Measurements from ENCODE around the gene KCNH1.

KCNH1 gene

GRCh38 chr1:210794445-210794844 lies 339.5 kb downstream of the KCNH1 start:
- DNase-seq = no peak

DNA sequence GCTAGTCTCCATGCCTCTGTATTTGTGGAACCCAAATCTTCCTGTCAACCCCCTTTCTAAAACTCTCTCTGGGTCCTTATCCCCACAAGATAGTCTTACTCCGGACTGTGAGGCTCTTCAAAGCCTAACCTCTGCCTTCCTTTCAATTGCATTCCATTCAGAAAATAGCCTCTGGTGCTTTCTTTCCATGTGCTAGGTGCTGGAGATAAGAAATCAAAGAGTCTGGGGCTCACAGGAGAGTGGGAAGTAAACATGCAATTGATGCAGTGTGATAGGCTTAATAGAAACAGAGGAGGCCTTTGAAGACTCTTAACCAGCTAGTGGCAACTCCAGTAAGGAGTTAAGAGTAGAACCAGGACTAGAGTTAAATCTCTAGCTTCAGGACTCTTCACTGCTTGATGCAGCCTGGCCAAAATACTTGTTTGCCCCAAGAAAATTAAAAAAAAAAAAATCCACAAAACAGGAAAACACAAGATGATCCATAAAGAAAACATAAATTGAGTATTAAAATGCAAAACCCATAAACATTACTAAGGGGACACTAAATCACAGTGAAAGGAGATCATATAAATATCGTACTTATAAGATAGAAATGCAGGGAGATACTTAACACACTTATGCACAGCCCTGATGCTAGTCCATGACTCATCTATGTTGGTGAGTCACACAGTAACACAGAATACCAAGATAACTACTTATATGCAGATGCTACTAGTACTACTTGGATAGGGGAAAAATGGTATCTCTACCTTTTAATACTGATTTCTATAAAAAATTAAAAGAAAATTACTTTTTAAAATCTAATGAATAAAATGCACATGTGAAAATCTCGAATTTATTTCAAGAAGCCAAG lies 341.5 kb downstream of the KCNH1 start:
- no peak for DNase-seq

GRCh38 chr1:210790196-210790595 lies 343.8 kb downstream of the KCNH1 start:
- DNase-seq = no peak

GRCh38 chr1:210787800-210788199 lies 346.1 kb downstream of the KCNH1 start:
- no peak for DNase-seq

- DNase-seq = no peak
Observed at GRCh38 chr1:210786546-210786945, 347.4 kb downstream of the KCNH1 start.

- no peak for DNase-seq
Observed at GRCh38 chr1:210783925-210784324, 350.0 kb downstream of the KCNH1 start.

GRCh38 chr1:210781652-210782051 lies 352.3 kb downstream of the KCNH1 start:
- DNase-seq = no peak

DNA sequence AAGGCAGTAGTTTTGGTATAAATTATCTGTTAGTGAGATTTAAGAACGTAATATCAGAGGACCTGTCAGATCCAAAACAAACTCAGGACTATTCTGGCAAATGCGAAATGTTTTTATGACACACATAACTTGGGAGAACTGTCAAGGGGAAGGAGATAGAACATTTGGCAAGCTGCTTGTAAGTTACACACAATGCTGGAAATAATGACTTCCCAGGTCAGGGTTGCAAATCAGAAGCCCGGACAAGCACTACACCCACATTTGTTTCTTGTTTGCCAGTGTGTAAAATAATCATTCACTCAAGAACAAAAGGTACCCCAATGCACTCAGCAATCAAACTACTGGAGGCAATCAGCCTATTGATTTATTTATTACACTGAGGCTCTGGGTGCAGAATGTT lies 354.7 kb downstream of the KCNH1 start:
- DNase-seq = no peak

DNA sequence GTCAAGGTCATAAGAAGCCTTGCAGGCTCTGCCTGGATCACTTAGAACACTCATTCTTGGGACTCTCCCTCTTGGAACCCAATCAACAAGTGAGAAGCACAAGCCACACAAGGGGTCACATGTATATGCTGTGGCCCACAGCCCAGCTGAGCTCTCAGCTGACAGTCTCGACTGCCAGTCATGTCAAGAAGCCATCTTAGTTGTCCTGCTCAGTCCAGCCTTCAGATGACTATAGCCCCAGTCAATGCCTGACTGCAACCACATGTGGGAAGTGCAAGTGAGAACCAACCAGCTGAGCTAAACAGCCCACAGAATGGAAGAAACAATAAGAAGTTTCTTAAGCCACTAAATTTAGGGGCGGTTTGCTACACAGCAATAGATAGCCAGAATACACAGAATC lies 356.0 kb downstream of the KCNH1 start:
- no peak for DNase-seq

- no peak for DNase-seq
Observed at GRCh38 chr1:210776712-210777111, 357.2 kb downstream of the KCNH1 start.

DNA sequence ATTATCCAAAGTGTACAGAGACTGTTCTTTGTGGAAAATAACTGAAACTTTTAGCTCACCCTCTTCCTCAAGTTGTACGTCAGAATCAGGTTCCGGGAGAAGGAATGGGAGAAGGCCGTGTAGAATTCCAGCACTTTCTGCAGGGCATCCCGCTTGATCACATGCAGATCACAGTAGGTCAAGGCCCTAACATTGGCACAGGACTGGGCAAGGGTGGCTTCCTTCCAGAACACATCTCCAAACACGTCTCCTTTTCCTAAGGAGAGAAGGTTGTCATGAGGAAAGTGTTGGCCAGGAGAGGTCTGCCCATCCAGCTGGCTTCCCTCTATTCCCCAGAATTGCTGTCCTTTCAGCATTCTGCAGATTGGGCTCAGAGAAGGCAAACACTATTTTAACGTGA lies 358.7 kb downstream of the KCNH1 start:
- DNase-seq = no peak

DNA sequence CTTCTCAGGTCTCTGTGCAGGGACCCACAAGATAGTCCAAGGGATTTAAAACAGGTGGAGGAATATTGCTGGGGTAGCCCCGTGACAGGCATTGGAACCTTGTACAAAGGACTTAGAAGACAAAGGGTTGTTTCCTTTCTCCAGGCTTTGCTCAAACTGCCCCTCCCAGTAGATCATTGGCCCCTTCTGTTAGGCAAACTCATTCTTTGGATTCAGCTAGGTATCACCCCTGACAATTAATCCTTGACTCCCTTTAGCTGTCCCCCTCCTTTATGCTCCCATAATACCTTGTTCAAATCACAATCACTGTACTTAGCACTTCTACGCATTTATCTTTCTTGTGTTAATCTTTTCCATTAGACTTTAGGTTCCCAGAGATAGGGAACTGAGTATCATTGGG lies 360.5 kb downstream of the KCNH1 start:
- no peak for DNase-seq

DNA sequence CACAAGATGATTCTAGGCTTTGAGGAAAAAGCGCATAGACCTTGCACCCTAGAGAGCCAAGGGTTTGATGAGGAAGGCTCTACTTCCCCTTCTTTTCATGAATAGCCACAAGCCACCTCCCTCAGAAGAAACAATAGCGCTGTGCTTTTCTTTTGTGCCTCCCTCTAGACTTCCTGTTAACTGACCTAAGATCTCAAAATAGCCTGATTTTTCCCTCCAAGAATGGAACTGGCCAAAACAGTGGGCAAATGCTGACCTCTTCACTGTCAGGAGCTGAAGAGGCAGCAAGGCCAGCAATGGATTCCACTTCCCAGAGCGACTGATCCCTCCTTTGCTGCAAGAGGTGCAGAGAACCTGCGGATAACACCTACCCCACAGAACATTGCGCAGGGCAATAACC lies 362.8 kb downstream of the KCNH1 start:
- DNase-seq = no peak

- DNase-seq = no peak
Observed at GRCh38 chr1:210770396-210770984, 363.5 kb downstream of the KCNH1 start.

DNA sequence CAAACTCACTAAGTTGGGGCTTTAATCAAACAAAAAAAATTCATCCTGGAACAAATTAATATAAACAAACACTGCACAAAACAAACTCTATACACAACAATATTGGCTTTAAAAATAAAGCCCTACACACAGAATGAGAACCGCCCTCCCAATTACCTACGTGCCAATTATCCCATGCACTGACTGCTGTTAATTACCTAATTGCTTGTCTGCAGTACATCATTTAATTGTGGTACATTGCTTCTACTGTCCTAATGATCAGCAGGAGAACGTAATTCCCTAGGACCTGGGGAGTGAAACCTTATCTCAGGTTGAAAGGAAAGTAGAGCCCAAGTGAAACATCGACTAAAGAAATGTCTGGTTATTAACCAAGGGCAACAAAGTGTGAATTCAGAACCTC lies 364.5 kb downstream of the KCNH1 start:
- no peak for DNase-seq

DNA sequence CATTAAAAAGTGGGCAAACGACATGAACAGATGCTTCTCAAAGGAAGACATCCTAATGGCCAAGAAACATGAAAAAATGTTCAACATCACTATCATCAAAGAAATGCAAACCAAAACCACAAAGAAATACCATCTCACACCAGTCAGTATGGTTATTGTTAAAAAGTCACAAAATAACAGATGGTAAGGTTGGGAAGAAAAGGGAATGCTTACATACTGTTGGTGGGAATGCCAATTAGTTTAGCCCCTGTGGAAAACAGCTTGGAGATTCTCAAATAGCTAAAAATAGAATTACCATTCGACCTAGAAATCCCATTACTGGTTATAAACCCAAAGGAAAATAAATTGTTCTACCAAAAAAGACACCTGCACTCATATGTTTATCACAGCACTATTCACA lies 369.4 kb downstream of the KCNH1 start:
- no peak for DNase-seq

GRCh38 chr1:210758761-210759160 lies 375.2 kb downstream of the KCNH1 start:
- no peak for DNase-seq

GRCh38 chr1:210758261-210758660 lies 375.7 kb downstream of the KCNH1 start:
- DNase-seq = no peak

DNA sequence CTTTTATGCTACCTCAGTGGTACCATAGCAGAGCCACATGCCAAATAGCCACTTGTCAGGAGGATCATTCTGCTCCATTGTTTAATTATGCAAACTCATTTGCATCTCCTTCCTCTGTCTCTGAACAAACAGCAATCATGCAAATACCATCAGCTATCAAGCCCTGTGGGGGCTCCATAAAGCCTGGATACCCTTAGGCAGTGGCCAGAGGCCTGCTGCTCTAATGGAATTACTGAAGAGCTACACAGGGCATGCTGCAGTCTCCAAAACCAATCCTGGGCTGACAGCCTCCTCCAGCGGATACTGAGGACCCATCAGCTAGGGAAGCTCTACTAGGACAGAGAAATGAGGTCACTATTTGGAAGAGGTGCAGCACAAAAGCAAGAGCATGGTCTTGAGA lies 376.3 kb downstream of the KCNH1 start:
- no peak for DNase-seq

DNA sequence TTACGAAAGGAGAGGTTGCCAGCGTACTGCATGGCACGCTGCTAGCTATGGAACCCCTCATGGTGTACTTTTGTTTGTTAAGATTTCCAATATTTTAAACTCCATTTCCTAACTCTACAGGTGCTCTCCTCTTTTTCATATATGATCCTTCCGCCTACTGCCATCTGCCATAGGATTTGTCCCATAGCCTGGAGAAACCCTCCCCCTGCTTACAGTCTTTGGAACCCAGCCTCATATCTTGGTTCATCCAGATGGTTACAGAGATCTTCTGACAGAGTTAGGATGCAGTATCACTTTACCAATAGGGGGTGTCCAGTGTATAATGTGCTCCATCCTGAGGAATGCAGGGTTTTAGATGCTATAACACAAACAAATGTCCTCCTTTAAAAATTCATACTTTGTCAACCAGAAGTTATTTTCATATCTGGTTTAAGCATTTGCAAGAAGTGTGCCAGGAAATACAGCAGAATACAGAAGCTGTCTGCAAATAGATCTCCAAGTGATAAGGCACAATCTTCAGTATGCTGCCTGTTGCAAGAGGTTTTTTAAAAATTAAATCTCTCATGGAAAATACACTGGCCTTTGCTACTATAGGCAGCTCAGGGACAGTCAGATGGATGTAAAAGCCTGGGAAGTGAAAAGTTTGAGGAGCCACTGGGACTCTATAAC lies 377.8 kb downstream of the KCNH1 start:
- DNase-seq = no peak

DNA sequence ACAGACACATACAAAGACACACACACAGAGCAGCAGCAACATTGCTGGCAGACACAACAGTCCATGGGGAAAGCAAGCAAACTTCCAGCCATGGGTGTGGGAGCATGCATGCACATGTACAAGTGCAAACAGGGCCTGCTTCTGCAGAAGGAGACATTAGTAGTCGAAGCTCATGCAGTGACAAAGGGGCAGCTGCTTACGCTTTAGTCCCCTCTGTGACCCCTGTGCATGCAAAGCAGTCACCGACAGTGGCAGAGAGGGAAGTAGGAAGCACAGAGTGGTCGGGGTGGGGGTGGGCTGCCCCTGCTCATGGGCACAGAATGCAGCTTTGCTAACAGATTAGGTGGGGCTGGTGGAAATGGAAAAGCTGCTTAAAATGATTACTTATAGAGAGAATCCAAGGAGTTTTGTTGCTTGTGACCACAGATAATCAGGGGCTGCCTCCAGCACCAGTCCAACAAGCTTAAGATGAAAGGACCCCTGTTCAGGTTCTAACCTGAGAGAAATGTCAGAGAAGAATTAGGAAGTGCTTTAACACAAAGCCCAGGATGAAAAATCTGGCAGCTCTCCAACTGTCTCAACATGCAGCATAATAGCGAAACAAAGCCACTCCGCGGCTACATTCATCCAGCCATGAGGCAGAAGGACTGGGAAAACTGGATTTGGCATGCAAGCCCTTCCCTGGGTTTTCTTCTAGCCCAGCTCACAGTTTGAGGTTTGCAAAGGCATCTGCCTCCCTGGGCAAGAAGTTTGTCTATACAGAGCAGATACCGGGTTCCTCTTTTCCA lies 378.9 kb downstream of the KCNH1 start:
- no peak for DNase-seq

DNA sequence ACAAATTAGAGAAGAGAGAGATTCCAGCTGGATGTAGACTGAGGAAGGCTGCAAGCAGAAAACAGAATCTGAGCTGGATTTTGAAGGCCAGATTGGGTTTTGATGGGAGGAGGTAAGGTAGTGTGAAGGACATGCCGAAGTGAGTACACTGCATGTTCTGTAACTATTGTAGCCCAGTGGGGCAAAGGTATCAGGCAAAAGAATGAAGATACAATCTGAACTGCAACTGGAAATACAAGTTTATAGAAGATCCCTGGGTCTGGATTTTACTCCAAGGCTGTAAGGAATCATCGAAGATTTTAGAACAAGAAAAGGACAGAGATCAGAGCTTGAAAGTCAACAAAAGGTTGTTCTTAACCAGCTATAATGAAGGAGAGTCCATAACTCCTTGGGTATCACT lies 382.0 kb downstream of the KCNH1 start:
- no peak for DNase-seq

DNA sequence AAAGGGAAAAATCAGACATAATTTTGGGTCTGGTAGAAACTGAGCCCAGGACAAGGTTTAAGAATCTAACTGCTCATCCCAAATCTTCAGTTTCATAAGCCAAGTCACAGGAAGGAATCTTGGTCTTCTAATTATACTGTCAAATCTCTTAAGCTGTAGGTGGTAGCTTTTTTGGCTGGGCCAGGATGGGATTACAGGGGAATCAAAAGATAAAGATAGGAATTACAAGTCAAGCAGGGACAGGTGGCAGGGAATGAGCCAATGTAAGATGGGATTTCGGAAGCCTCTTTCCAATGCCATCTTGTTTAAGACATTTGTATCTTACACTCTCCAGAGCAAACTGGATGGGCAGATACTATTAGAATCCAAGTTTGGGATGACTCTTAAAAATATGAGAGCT lies 383.5 kb downstream of the KCNH1 start:
- no peak for DNase-seq

Measured in CD4-positive, alpha-beta T cell treated with Interleukin-4 for 1 hour (primary cell).